ENCODE measurements around the gene CCDC63. TPM values are rescaled to one million over a fixed set of nuclear protein-coding genes. Genes with fewer than 3 reads are reported as not detected.

Gene CCDC63
- total RNA-seq, 1 donor, result not detected

DNA sequence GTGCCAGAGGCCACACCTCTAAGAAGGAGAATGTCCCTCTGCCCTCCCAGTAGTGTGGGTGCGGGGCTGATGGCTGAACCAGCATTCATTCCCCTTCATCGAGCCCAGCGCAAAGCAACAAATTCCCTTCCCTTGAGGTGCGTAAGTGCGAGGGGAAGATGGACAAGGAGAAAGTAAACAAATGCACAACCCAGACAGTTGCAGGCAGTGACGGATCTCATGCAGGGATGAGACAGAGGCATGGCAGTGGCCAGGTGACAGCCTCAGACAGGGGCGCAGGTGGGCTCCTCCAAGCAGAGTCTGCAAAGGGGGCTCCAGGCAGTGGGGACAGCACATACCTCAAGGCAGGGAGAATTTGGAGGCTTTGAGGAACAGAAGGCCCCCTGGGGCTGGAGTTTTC lies 75.9 kb downstream of the CCDC63 start:
- H3K4me3 ChIP-seq (ENCODE audit: low read depth, low read length), result no peak overlapping the region
- no peak for DNase-seq (ENCODE audit: low read depth)
- TF ChIP-seq, protein P1, sequence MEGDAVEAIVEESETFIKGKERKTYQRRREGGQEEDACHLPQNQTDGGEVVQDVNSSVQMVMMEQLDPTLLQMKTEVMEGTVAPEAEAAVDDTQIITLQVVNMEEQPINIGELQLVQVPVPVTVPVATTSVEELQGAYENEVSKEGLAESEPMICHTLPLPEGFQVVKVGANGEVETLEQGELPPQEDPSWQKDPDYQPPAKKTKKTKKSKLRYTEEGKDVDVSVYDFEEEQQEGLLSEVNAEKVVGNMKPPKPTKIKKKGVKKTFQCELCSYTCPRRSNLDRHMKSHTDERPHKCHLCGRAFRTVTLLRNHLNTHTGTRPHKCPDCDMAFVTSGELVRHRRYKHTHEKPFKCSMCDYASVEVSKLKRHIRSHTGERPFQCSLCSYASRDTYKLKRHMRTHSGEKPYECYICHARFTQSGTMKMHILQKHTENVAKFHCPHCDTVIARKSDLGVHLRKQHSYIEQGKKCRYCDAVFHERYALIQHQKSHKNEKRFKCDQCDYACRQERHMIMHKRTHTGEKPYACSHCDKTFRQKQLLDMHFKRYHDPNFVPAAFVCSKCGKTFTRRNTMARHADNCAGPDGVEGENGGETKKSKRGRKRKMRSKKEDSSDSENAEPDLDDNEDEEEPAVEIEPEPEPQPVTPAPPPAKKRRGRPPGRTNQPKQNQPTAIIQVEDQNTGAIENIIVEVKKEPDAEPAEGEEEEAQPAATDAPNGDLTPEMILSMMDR (IDR thresholded peaks at IDR 0.05; ENCODE audit: insufficient read depth, low read length), result no peak

DNA sequence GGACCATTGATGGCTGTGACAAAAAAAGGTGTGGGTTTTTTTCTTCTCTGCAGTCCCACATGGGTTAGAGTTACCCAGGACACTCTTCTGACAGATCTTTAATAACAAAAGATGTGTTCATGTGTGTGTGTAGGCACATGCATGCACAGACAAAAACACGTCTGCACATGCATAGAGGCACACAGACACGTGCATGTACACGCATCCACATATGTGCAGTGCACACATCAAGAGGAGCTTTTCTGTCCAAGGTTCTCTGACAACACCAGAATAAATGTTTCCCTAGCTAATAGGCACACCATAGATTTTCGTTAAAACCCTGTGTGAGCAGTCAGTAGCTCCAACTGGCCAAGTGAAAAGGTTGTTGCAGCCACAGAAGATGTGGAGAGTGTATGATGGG lies 76.4 kb downstream of the CCDC63 start:
- TF ChIP-seq, protein P1 (IDR thresholded peaks at IDR 0.05; ENCODE audit: insufficient read depth, low read length), result no peak
- no peak for DNase-seq (ENCODE audit: low read depth)
- no peak overlapping the region for H3K4me3 ChIP-seq (ENCODE audit: low read depth, low read length)

DNA sequence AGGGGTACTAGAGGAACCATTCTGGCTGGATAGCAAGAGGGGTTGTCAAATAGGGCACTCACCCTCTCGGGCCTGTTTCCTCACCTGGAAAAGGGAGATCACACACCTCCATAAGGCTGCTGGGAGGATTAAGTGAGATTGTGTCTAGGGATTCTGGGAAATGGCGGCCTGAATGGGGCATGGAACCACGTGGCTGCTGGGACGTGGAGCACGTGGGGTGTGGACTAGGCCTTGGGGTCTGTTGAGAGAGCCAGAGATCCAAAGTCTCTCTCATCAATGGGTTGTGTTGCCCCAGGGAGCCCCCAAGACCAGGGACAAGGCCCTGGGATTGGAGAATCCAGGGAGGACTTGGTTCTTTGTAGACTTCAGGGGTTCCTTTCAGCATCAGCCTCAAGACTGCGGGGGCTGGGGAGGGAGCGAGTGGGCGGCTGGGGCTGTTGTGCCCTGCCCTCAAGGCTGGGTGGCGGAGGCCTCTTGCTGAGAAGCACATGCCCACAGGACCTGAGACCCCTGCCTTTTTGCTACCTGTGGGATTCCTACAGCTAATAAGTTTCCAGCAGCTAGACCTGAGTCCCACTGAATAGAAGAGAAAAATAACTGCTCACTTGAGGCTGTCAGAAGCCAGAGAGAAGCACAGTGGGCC lies 77.0 kb downstream of the CCDC63 start:
- TF ChIP-seq, protein P1 (IDR thresholded peaks at IDR 0.05; ENCODE audit: insufficient read depth, low read length), result no peak
- no peak overlapping the region for H3K4me3 ChIP-seq (ENCODE audit: low read depth, low read length)

DNA sequence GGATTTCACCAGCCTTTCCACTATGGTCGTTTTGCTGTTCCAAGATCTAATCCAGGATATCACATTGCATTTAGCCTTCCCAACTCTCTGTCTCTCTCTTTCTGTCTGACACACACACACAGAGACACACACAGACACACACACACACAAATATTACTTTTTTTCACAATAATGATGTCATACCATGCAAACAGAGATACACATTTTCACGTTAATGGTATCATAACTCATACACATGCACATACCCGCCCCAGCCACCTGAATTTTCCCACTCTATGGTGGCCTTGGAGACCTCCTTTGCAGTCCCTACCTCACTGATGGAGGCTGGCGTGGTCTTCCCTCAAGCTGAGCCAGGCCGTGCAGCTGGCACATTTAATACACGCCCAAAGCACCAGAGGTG lies 80.8 kb downstream of the CCDC63 start:
- TF ChIP-seq, protein P1 (IDR thresholded peaks at IDR 0.05; ENCODE audit: insufficient read depth, low read length), result no peak
- H3K4me3 ChIP-seq (ENCODE audit: low read depth, low read length), result no peak overlapping the region
- no peak for DNase-seq (ENCODE audit: low read depth)

More for the DNA sequence above, 77.0 kb downstream of the CCDC63 start:
- no peak for DNase-seq (ENCODE audit: low read depth)

DNA sequence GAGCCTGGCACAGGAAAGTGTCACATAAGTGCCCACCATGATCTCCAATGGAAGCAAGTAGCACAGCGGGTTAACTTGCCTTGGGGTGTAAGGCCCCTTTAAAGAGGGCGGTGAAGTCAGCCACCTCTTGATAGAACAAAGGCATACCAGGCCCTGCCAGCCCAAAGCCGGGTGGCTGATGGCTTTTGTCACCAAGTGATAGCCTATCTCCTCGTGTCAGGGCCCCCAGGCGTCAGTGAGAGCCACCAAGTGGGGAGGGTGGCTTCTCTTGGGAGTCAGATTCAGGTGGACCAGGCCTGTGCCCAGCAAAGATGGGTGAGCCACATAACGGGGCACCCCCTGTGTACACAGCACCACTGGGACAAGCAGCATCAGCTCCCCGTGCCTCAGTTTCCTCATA lies 81.9 kb downstream of the CCDC63 start:
- H3K4me3 ChIP-seq (ENCODE audit: low read depth, low read length), result no peak overlapping the region
- TF ChIP-seq, protein P1 (IDR thresholded peaks at IDR 0.05; ENCODE audit: insufficient read depth, low read length), result no peak
- no peak for DNase-seq (ENCODE audit: low read depth)

DNA sequence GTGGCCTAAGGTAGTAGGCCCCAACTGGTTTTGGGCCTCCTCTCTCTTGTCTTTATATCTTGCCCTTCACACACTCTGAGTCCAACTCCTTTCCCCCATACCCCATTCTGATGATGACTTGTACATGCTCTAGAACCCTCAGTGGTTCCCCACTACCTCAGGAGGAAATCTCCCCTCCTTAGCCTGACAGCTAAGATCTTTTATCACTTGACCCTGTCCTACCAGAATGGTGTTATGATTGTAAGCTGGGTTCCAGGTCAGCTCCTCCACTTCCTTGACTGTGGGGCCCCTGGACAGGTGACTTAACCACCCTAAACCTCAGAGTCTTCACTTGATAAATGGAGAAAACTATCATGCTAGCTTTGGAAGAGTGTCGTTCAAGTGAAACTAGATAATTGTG lies 83.0 kb downstream of the CCDC63 start:
- no peak overlapping the region for H3K4me3 ChIP-seq (ENCODE audit: low read depth, low read length)
- TF ChIP-seq, protein P1 (IDR thresholded peaks at IDR 0.05; ENCODE audit: insufficient read depth, low read length), result no peak
- DNase-seq (ENCODE audit: low read depth), result no peak
